K562 (cell line): ENCODE results near the gene PAQR6. TPM values are rescaled to one million over a fixed set of nuclear protein-coding genes. Genes with fewer than 3 reads are reported as not detected.

Experiments used
- FOXK1 ChIP-seq: sonication (generic); formaldehyde crosslinking; IDR thresholded peaks from 2 replicates; pipeline ENCODE4 v1.8.0; 2022; ENCODE audit warnings: missing genetic modification reagents, mild to moderate bottlenecking, borderline replicate concordance
- IRF2 ChIP-seq: sonication (generic); formaldehyde crosslinking; IDR thresholded peaks from 2 replicates; pipeline ENCODE4 v1.8.1; 2022; ENCODE audit warnings: mild to moderate bottlenecking, missing genetic modification reagents
- KHSRP ChIP-seq: fragments of 450-650 bp; IDR thresholded peaks from 2 replicates; pipeline ENCODE4 v1.6.1; 2017
- MIER1 ChIP-seq: fragments of 450-650 bp; IDR thresholded peaks from 2 replicates; pipeline ENCODE4 v1.6.1; 2016; ENCODE audit warnings: antibody characterized with exemption, mild to moderate bottlenecking, low read depth
- RBM22 ChIP-seq: fragments of 200-400 bp; formaldehyde crosslinking; IDR thresholded peaks from 2 replicates; pipeline ENCODE4 v1.6.1; 2018; ENCODE audit warnings: low read length, low read depth; ENCODE audit not compliant: poor library complexity, severe bottlenecking
- SMARCC2 ChIP-seq: fragments of 450-650 bp; IDR thresholded peaks from 2 replicates; pipeline ENCODE4 v1.6.1; 2017; ENCODE audit warnings: antibody characterized with exemption, moderate library complexity, mild to moderate bottlenecking, low read depth
- TFAM ChIP-seq: fragments of 250-450 bp; sonication (Bioruptor Pico); conservative IDR thresholded peaks from 2 replicates; pipeline ENCODE4 v1.5.0; 2021; ENCODE audit warnings: mild to moderate bottlenecking, moderate library complexity
- TRIM28 ChIP-seq: fragments of 450-650 bp; IDR thresholded peaks from 2 replicates; pipeline ENCODE4 v1.6.1; 2017
- ZNF239 ChIP-seq: fragments of 250-450 bp; sonication (Bioruptor Pico); IDR thresholded peaks from 2 replicates; pipeline ENCODE4 v1.4.0; 2020; ENCODE audit warnings: mild to moderate bottlenecking
- ZNF3 ChIP-seq: fragments of 250-450 bp; sonication (Bioruptor Pico); IDR thresholded peaks from 2 replicates; pipeline ENCODE4 v1.5.0; 2021; ENCODE audit warnings: mild to moderate bottlenecking, moderate library complexity
- ZNF551 ChIP-seq: fragments of 250-450 bp; sonication (Bioruptor Pico); IDR thresholded peaks from 2 replicates; pipeline ENCODE4 v1.5.0; 2021; ENCODE audit warnings: mild to moderate bottlenecking, moderate library complexity
- polyA plus RNA-seq, 8 experiments: library from polyadenylated mRNA; depleted of rRNA in 4 of 8; stranded (reverse) in 5 of 8; unstranded in 3 of 8; fragments of >200 nt; fragmentation: Nextera tagmentation in 2 of 8; fragmentation: Illumina TruSeq in 1 of 8; extraction: Ambion mirVana in 2 of 8; extraction: Trizol in 1 of 8; gene quantifications; 2 replicates each; pipeline versions ENCODE4 v1.2.1 to v1.2.3, GENCODE V29; 2011 to 2014; ENCODE audit warnings: inconsistent platforms in 1 of 8, missing spikeins in 1 of 8
- total RNA-seq, 7 experiments: library from RNA; depleted of rRNA in 6 of 7; stranded (reverse); fragments of >200 nt in 6 of 7; fragmentation: Illumina TruSeq in 2 of 7; extraction: Trizol in 2 of 7; gene quantifications; 2 replicates each; pipeline versions ENCODE4 v1.2.1 to v1.2.3, GENCODE V29; 2011 to 2021; ENCODE audit warnings: low replicate concordance in 1 of 7
- TF ChIP-seq, protein P1 (sequence below), 3 experiments: IDR thresholded peaks in 2 of 3; conservative IDR thresholded peaks in 1 of 3; 2 replicates each; pipeline ENCODE4 v1.5.1; 2011 to 2012; ENCODE audit warnings: low read length in 3 of 3, mild to moderate bottlenecking in 3 of 3, control low read depth in 2 of 3, improper control_type of control experiment in 1 of 3, inconsistent platforms in 1 of 3, low read depth in 1 of 3, mixed read lengths in 1 of 3, moderate library complexity in 1 of 3; ENCODE audit not compliant: insufficient read depth in 2 of 3
- TF ChIP-seq, protein P2 (sequence below): sonication (generic); formaldehyde crosslinking; IDR thresholded peaks from 2 replicates; pipeline ENCODE4 v1.4.0; 2020; ENCODE audit warnings: mild to moderate bottlenecking, missing genetic modification reagents
- TF ChIP-seq, protein P3 (sequence below), 2 experiments: fragments of 450-650 bp in 1 of 2; IDR thresholded peaks; 2 replicates each; pipeline ENCODE4 v1.6.1; 2011 to 2017; ENCODE audit warnings: low read depth in 2 of 2, antibody characterized with exemption in 1 of 2, borderline replicate concordance in 1 of 2, low read length in 1 of 2, mild to moderate bottlenecking in 1 of 2, mixed read lengths in 1 of 2; ENCODE audit not compliant: control insufficient read depth in 1 of 2
- TF ChIP-seq, protein P4 (sequence below): fragments of 250-450 bp; sonication (Bioruptor Pico); IDR thresholded peaks from 2 replicates; pipeline ENCODE4 v1.5.0; 2022; ENCODE audit warnings: mild to moderate bottlenecking
- TF ChIP-seq, protein P5 (sequence below): sonication (generic); formaldehyde crosslinking; IDR thresholded peaks from 2 replicates; pipeline ENCODE4 v1.8.1; 2023; ENCODE audit warnings: mild to moderate bottlenecking, missing genetic modification reagents

Gene PAQR6
- total and polyA plus RNA-seq, 9 of the 15 experiments (the other 6 are each of a cell fraction or from before 2014, with no cell fraction given): 0.07 to 1.8 (median 0.62) TPM

DNA sequence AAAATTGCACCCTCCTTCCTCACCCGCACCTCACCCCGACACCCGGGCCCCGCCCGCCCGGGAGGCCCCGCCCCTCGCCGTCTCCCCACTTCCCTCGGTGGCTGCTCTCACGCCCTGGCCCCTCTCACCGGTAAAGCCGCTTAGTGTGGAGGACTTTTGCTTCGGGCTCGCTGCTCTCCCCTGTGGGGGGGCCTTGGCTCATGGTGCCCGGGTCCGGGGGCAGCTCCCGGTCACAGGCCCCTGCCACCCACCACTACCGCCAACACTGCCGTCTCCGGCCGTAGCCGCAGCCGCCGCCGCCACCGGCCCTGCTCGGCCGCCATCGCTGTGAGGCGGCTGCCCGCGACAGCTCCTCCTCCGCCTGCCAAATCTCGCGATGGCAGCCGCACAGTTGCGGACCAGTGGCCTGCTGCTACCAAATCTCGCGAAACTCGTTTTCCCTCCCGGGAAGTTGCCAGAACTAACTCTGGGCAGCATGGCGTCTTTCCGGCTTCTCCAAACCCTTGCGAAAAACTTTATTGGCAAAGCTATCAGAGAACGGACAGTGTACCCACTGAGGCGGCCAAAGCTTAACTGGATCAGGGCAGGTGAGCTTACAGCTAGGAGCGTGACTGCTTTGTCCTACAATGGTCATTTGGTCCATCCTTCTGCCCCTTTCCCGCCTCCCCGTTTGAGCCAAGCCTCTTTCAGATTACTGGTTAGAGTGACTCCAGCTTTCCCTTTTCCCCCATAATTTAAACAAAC lies 34.8 kb upstream of the PAQR6 start, which contains the start of gene SMG5 (continued):
- TF ChIP-seq, protein P1, sequence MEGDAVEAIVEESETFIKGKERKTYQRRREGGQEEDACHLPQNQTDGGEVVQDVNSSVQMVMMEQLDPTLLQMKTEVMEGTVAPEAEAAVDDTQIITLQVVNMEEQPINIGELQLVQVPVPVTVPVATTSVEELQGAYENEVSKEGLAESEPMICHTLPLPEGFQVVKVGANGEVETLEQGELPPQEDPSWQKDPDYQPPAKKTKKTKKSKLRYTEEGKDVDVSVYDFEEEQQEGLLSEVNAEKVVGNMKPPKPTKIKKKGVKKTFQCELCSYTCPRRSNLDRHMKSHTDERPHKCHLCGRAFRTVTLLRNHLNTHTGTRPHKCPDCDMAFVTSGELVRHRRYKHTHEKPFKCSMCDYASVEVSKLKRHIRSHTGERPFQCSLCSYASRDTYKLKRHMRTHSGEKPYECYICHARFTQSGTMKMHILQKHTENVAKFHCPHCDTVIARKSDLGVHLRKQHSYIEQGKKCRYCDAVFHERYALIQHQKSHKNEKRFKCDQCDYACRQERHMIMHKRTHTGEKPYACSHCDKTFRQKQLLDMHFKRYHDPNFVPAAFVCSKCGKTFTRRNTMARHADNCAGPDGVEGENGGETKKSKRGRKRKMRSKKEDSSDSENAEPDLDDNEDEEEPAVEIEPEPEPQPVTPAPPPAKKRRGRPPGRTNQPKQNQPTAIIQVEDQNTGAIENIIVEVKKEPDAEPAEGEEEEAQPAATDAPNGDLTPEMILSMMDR (IDR thresholded peaks at IDR 0.05 in 2 of 3, conservative IDR thresholded peaks at IDR 0.05 in 1 of 3; ENCODE audit: insufficient read depth in 2 of 3, low read depth in 1 of 3, low read length in 3 of 3): peak in 1 of 3 experiments; percentile 39; a peak in 2 of 6 replicates
- TF ChIP-seq ZNF3 (CRISPR knock-in tag) (no peak), ZNF239 (peak; percentile 42; the same call in 1 of the 2 replicates), TRIM28 (no peak), TFAM (CRISPR knock-in tag) (no peak), KHSRP (no peak), MIER1 (no peak), ZNF551 (no peak), RBM22 (peak; percentile 59), IRF2 (CRISPR knock-in tag) (no peak), SMARCC2 (no peak), FOXK1 (CRISPR knock-in tag) (no peak)
- TF ChIP-seq, protein P2, sequence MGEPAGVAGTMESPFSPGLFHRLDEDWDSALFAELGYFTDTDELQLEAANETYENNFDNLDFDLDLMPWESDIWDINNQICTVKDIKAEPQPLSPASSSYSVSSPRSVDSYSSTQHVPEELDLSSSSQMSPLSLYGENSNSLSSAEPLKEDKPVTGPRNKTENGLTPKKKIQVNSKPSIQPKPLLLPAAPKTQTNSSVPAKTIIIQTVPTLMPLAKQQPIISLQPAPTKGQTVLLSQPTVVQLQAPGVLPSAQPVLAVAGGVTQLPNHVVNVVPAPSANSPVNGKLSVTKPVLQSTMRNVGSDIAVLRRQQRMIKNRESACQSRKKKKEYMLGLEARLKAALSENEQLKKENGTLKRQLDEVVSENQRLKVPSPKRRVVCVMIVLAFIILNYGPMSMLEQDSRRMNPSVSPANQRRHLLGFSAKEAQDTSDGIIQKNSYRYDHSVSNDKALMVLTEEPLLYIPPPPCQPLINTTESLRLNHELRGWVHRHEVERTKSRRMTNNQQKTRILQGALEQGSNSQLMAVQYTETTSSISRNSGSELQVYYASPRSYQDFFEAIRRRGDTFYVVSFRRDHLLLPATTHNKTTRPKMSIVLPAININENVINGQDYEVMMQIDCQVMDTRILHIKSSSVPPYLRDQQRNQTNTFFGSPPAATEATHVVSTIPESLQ (CRISPR knock-in tag): peak; percentile 44
- TF ChIP-seq, protein P3, sequence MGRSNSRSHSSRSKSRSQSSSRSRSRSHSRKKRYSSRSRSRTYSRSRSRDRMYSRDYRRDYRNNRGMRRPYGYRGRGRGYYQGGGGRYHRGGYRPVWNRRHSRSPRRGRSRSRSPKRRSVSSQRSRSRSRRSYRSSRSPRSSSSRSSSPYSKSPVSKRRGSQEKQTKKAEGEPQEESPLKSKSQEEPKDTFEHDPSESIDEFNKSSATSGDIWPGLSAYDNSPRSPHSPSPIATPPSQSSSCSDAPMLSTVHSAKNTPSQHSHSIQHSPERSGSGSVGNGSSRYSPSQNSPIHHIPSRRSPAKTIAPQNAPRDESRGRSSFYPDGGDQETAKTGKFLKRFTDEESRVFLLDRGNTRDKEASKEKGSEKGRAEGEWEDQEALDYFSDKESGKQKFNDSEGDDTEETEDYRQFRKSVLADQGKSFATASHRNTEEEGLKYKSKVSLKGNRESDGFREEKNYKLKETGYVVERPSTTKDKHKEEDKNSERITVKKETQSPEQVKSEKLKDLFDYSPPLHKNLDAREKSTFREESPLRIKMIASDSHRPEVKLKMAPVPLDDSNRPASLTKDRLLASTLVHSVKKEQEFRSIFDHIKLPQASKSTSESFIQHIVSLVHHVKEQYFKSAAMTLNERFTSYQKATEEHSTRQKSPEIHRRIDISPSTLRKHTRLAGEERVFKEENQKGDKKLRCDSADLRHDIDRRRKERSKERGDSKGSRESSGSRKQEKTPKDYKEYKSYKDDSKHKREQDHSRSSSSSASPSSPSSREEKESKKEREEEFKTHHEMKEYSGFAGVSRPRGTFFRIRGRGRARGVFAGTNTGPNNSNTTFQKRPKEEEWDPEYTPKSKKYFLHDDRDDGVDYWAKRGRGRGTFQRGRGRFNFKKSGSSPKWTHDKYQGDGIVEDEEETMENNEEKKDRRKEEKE (IDR thresholded peaks at IDR 0.05; ENCODE audit: borderline replicate concordance in 1 of 2, control insufficient read depth in 1 of 2, low read depth in 2 of 2, low read length in 1 of 2): no peak
- TF ChIP-seq, protein P4, sequence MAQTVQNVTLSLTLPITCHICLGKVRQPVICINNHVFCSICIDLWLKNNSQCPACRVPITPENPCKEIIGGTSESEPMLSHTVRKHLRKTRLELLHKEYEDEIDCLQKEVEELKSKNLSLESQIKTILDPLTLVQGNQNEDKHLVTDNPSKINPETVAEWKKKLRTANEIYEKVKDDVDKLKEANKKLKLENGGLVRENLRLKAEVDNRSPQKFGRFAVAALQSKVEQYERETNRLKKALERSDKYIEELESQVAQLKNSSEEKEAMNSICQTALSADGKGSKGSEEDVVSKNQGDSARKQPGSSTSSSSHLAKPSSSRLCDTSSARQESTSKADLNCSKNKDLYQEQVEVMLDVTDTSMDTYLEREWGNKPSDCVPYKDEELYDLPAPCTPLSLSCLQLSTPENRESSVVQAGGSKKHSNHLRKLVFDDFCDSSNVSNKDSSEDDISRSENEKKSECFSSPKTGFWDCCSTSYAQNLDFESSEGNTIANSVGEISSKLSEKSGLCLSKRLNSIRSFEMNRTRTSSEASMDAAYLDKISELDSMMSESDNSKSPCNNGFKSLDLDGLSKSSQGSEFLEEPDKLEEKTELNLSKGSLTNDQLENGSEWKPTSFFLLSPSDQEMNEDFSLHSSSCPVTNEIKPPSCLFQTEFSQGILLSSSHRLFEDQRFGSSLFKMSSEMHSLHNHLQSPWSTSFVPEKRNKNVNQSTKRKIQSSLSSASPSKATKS (CRISPR knock-in tag): no peak
- TF ChIP-seq, protein P5, sequence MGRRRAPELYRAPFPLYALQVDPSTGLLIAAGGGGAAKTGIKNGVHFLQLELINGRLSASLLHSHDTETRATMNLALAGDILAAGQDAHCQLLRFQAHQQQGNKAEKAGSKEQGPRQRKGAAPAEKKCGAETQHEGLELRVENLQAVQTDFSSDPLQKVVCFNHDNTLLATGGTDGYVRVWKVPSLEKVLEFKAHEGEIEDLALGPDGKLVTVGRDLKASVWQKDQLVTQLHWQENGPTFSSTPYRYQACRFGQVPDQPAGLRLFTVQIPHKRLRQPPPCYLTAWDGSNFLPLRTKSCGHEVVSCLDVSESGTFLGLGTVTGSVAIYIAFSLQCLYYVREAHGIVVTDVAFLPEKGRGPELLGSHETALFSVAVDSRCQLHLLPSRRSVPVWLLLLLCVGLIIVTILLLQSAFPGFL (CRISPR knock-in tag): 0 out of 2 replicates have a peak, but pooled peaks have one; percentile 26
